K562 (cell line): ENCODE measurements around the gene SNX33. TPM values are rescaled to one million over a fixed set of nuclear protein-coding genes. Genes with fewer than 3 reads are reported as not detected.

Source experiments
- CREB1 ChIP-seq, 2 experiments: sonication (generic) in 1 of 2; formaldehyde crosslinking in 1 of 2; IDR thresholded peaks; 2 replicates each; pipeline versions ENCODE4 v1.6.1 to v1.8.0; 2012 to 2022; ENCODE audit warnings: inconsistent platforms in 1 of 2, mild to moderate bottlenecking in 1 of 2, missing genetic modification reagents in 1 of 2, moderate library complexity in 1 of 2
- FOS ChIP-seq: IDR thresholded peaks from 3 replicates; pipeline ENCODE4 v1.6.1; 2011; ENCODE audit not compliant: insufficient read length; ENCODE audit errors: extremely low read depth
- GATAD2A ChIP-seq: fragments of 450-650 bp; IDR thresholded peaks from 2 replicates; pipeline ENCODE4 v1.6.1; 2017
- GMEB1 ChIP-seq: fragments of 250-450 bp; sonication (Bioruptor Pico); IDR thresholded peaks from 2 replicates; pipeline ENCODE4 v1.4.0; 2020; ENCODE audit warnings: mild to moderate bottlenecking
- GTF3C2 ChIP-seq: IDR thresholded peaks from 3 replicates; pipeline ENCODE4 v1.6.1; 2011; ENCODE audit warnings: borderline replicate concordance, mild to moderate bottlenecking, moderate library complexity; ENCODE audit not compliant: insufficient read length; ENCODE audit errors: extremely low read depth
- HDAC3 ChIP-seq: fragments of 450-650 bp; IDR thresholded peaks from 2 replicates; pipeline ENCODE4 v1.6.1; 2018; ENCODE audit warnings: borderline replicate concordance, mild to moderate bottlenecking, moderate library complexity; ENCODE audit not compliant: partially characterized antibody
- KLF13 ChIP-seq: fragments of 450-650 bp; IDR thresholded peaks from 2 replicates; pipeline ENCODE4 v1.6.1; 2016; ENCODE audit warnings: missing genetic modification characterization, low read depth, mild to moderate bottlenecking, missing compliant biosample characterization, moderate library complexity, borderline replicate concordance
- PURB ChIP-seq: sonication (generic); formaldehyde crosslinking; IDR thresholded peaks from 2 replicates; pipeline ENCODE4 v1.9.0; 2021; ENCODE audit warnings: low read depth, mild to moderate bottlenecking, missing genetic modification reagents
- RBM17 ChIP-seq: fragments of 200-400 bp; formaldehyde crosslinking; IDR thresholded peaks from 2 replicates; pipeline ENCODE4 v1.6.1; 2017; ENCODE audit warnings: low read depth, mild to moderate bottlenecking, low read length, borderline replicate concordance
- RBM25 ChIP-seq: fragments of 200-400 bp; formaldehyde crosslinking; IDR thresholded peaks from 2 replicates; pipeline ENCODE4 v1.6.1; 2018; ENCODE audit warnings: low read length, low read depth, moderate library complexity; ENCODE audit not compliant: severe bottlenecking
- RUNX1 ChIP-seq: sonication (generic); IDR thresholded peaks from 2 replicates; pipeline ENCODE4 v1.6.1; 2016; ENCODE audit warnings: antibody characterized with exemption, low read depth
- SLC30A9 ChIP-seq: fragments of 250-450 bp; sonication (Bioruptor Pico); IDR thresholded peaks from 2 replicates; pipeline ENCODE4 v1.8.0; 2022; ENCODE audit warnings: mild to moderate bottlenecking, moderate library complexity
- SRSF9 ChIP-seq: fragments of 200-400 bp; formaldehyde crosslinking; IDR thresholded peaks from 2 replicates; pipeline ENCODE4 v1.6.1; 2017; ENCODE audit warnings: low read depth, low read length, borderline replicate concordance
- THRB ChIP-seq: fragments of 450-650 bp; formaldehyde crosslinking; conservative IDR thresholded peaks from 2 replicates; pipeline ENCODE4 v1.4.0; 2022; ENCODE audit warnings: mild to moderate bottlenecking, missing genetic modification characterization
- ZBTB26 ChIP-seq: fragments of 450-650 bp; formaldehyde crosslinking; IDR thresholded peaks from 2 replicates; pipeline ENCODE4 v1.4.0; 2022; ENCODE audit warnings: missing genetic modification characterization
- ZNF12 ChIP-seq: sonication (generic); formaldehyde crosslinking; IDR thresholded peaks from 2 replicates; pipeline ENCODE4 v1.4.0; 2020; ENCODE audit warnings: mild to moderate bottlenecking, missing genetic modification reagents
- ZNF143 ChIP-seq: sonication (generic); formaldehyde crosslinking; IDR thresholded peaks from 2 replicates; pipeline ENCODE4 v1.9.0; 2022; ENCODE audit warnings: mild to moderate bottlenecking, missing genetic modification reagents
- ZNF449 ChIP-seq: fragments of 250-450 bp; sonication (Bioruptor Pico); IDR thresholded peaks from 2 replicates; pipeline ENCODE4 v1.8.0; 2022; ENCODE audit warnings: moderate library complexity, mild to moderate bottlenecking, inconsistent platforms
- polyA plus RNA-seq, 8 experiments: library from polyadenylated mRNA; depleted of rRNA in 4 of 8; stranded (reverse) in 5 of 8; unstranded in 3 of 8; fragments of >200 nt; fragmentation: Nextera tagmentation in 2 of 8; fragmentation: Illumina TruSeq in 1 of 8; extraction: Ambion mirVana in 2 of 8; extraction: Trizol in 1 of 8; gene quantifications; 2 replicates each; pipeline versions ENCODE4 v1.2.1 to v1.2.3, GENCODE V29; 2011 to 2014; ENCODE audit warnings: inconsistent platforms in 1 of 8, missing spikeins in 1 of 8
- total RNA-seq, 7 experiments: library from RNA; depleted of rRNA in 6 of 7; stranded (reverse); fragments of >200 nt in 6 of 7; fragmentation: Illumina TruSeq in 2 of 7; extraction: Trizol in 2 of 7; gene quantifications; 2 replicates each; pipeline versions ENCODE4 v1.2.1 to v1.2.3, GENCODE V29; 2011 to 2021; ENCODE audit warnings: low replicate concordance in 1 of 7

Gene SNX33
- total and polyA plus RNA-seq, 9 of the 15 experiments (the other 6 are each of a cell fraction or from before 2014, with no cell fraction given): 1.4 to 14.1 (median 8.2) TPM

GRCh38 chr15:75639709-75640482 is 7.8 kb upstream of the SNX33 start, which contains the start of gene IMP3 (continued):
- TF ChIP-seq GTF3C2 (no peak), THRB (no peak), ZNF449 (CRISPR knock-in tag) (no peak), GATAD2A (peak; percentile 86; the same call in 1 of the 2 replicates), KLF13 (tag) (peak; percentile 56; the same call in 1 of the 2 replicates), RBM17 (no peak), ZNF12 (CRISPR knock-in tag) (peak; percentile 85; the same call in 1 of the 2 replicates), SRSF9 (no peak), RUNX1 (no peak), SLC30A9 (CRISPR knock-in tag) (no peak), GMEB1 (CRISPR knock-in tag) (peak; percentile 81), FOS (peak; percentile 82), RBM25 (peak; percentile 84), ZBTB26 (CRISPR knock-in tag) (no peak), PURB (no peak), ZNF143 (CRISPR knock-in tag) (no peak), CREB1 (IDR thresholded peaks at IDR 0.05) (peak; percentile 41; the same call in 1 of the 2 replicates), CREB1 (CRISPR knock-in tag; IDR thresholded peaks at IDR 0.05) (peak; percentile 34; the same call in 1 of the 2 replicates), HDAC3 (no peak)
